Chondrocyte (in vitro differentiated cells): Measurements from ENCODE around the gene DNAJC9. TPM values are rescaled to one million over a fixed set of nuclear protein-coding genes. Genes with fewer than 3 reads are reported as not detected.

ENCODE experiments used
- DNase-seq: peaks from one replicate; pipeline ENCODE4 v3.0.0; 2021; ENCODE audit warnings: mixed read lengths, low spot score
- H3K27ac Mint-ChIP-seq: one replicate; pipeline ENCODE4 v1.8.0; 2021; ENCODE audit warnings: mild to moderate bottlenecking, moderate library complexity, mixed read lengths; ENCODE audit not compliant: unreplicated experiment
- H3K27me3 Mint-ChIP-seq: 2 replicates; pipeline ENCODE4 v1.8.0; 2021; ENCODE audit warnings: low read depth, mixed read lengths
- H3K36me3 Mint-ChIP-seq: 2 replicates; pipeline ENCODE4 v1.8.0; 2021; ENCODE audit warnings: low read depth, mixed read lengths
- H3K4me1 Mint-ChIP-seq: 2 replicates; pipeline ENCODE4 v1.8.0; 2021; ENCODE audit warnings: low read depth, mild to moderate bottlenecking, mixed read lengths
- H3K4me3 Mint-ChIP-seq: one replicate; pipeline ENCODE4 v1.8.0; 2021; ENCODE audit warnings: mild to moderate bottlenecking, moderate library complexity, mixed read lengths; ENCODE audit not compliant: unreplicated experiment
- H3K9me3 Mint-ChIP-seq: 2 replicates; pipeline ENCODE4 v1.8.0; 2021; ENCODE audit warnings: low read depth, mixed read lengths
- total RNA-seq: library from RNA; stranded (reverse); gene quantifications from 3 replicates; pipeline ENCODE4 v1.2.1, GENCODE V29; 2021
- TF ChIP-seq, protein P1 (sequence below): fragments of 200-600 bp; sonication (generic); IDR thresholded peaks from 2 replicates; pipeline ENCODE4 v1.5.0; 2021; ENCODE audit warnings: antibody characterized with exemption, mild to moderate bottlenecking, moderate library complexity

The DNAJC9 gene
- total RNA-seq, 1 donor from 2014 or later = 17.6 TPM

DNA sequence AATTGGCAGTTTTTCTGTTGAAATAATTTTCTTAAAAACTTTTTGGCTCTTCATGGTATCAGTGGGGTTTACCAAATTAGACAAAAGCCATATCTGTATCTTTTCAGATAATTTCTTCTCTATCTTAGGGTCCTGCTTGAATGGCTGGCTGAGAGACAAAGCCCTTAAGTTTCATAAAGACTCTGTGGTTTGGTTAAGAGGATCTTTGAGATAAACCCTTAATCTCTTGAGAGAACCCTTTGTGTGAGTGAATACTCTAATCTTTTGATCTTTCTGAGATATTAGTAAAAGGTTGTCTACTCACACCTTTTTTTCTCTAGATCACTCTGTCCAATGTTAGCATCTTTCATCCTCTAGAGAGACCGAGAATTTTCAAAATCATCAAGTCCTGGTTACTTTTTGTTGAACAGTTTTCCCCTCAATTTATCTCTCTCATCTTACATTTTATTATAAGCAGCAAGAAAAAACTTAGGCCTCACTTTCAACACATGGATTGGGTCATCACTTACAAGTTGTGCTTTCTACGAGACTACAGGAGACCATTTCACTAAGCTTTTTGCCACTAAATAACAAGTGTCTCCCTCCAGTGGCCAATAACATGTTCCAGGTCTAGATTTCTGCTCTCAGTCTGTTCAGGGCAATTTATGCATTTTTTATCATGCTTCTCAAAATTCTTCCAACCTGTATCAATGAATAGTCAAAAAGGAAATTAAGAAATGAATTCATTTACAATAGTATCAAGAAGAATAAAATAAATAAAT is 28.4 kb downstream of the DNAJC9 start:
- peaks cover 10% of the 10 kb centered on the region for H3K4me1 Mint-ChIP-seq
- no peak overlapping the region for H3K4me3 Mint-ChIP-seq
- peaks cover 26% of the 10 kb centered on the region for H3K36me3 Mint-ChIP-seq
- no peaks in the 10 kb centered on the region for H3K27me3 Mint-ChIP-seq
- H3K9me3 Mint-ChIP-seq = peaks cover 4% of the 10 kb centered on the region
- H3K27ac Mint-ChIP-seq = no peak overlapping the region
- TF ChIP-seq, protein P1, sequence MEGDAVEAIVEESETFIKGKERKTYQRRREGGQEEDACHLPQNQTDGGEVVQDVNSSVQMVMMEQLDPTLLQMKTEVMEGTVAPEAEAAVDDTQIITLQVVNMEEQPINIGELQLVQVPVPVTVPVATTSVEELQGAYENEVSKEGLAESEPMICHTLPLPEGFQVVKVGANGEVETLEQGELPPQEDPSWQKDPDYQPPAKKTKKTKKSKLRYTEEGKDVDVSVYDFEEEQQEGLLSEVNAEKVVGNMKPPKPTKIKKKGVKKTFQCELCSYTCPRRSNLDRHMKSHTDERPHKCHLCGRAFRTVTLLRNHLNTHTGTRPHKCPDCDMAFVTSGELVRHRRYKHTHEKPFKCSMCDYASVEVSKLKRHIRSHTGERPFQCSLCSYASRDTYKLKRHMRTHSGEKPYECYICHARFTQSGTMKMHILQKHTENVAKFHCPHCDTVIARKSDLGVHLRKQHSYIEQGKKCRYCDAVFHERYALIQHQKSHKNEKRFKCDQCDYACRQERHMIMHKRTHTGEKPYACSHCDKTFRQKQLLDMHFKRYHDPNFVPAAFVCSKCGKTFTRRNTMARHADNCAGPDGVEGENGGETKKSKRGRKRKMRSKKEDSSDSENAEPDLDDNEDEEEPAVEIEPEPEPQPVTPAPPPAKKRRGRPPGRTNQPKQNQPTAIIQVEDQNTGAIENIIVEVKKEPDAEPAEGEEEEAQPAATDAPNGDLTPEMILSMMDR = peak; percentile 67
- DNase-seq = no peak

DNA sequence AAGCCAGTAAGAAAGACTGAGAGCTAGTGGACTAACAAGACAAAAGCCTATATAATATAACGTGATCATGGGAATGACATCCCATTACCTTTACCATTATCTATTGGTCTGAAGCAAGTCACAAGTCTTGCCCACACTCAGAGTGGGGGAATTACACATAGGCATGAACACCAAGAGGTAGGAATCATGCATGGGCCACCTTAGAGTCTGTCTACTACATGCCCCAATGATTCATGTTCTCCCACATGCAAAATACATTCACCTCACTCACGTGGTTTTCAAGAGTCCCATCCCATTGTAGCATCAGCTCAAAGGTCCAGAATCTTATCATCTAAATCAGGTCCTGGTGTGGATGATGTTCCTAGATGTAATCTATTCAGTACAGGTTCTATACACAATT is 29.4 kb downstream of the DNAJC9 start:
- Mint-ChIP-seq H3K27ac (no peak overlapping the region), H3K36me3 (peaks cover 28% of the 10 kb centered on the region), H3K9me3 (peaks cover 4% of the 10 kb centered on the region), H3K4me3 (no peak overlapping the region), H3K4me1 (peaks cover 12% of the 10 kb centered on the region), H3K27me3 (no peaks in the 10 kb centered on the region)
- DNase-seq = no peak
- TF ChIP-seq, protein P1 = no peak

DNA sequence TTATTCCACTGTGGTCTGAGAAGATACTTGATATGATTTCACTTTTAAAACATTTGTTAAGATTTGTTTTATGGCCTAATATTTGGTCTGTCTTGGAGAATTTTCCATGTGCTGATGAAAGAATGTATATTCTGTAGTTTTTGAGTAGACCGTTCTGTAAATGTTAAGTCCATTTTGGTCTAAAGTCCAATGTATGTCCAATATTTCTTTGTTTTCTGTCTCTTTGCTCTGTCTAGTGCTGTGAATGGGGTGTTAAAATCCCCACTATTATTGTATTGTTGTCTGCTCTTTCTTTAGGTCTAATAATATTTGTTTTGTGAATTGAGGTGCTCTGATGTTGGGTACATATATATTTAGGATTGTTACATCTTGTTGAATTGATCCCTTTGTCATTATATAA is 31.3 kb downstream of the DNAJC9 start:
- DNase-seq = no peak
- Mint-ChIP-seq H3K4me1 (peaks cover 10% of the 10 kb centered on the region), H3K36me3 (peaks cover 34% of the 10 kb centered on the region)

DNA sequence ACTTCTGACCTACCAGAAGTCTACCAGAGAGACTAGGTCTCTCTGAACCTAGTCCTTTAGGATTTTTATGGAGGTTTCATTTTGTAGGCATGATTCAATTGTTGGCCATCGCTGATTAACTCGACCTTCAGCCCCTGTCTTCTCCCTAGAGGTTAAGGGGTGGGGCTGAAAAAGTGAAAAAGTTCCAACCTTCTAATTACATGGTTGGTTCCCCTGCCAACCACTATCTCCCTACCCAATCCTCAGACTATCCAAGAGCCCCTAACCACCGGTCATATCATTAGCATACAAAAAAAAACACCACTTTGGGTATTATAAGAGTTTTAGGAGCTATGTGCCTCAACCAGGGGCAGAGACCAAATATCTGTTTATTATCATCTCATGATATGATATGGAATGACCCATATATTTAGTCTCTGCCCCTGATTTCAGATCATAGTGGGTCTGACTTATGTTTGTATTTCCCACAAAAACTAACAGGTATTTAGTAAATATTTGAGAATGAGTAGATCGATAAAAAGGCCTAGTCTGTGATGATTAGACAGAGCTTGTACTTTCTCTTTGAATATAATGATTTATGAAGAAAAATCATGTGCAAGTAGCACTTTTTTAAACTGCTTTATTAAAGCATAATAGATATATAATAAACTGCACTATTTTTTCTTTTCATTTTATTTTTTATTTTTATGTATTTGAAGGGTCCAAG is 35.8 kb downstream of the DNAJC9 start:
- no peak for DNase-seq
- Mint-ChIP-seq H3K4me3 (no peak overlapping the region), H3K27ac (no peak overlapping the region), H3K27me3 (no peaks in the 10 kb centered on the region), H3K9me3 (peaks cover 4% of the 10 kb centered on the region), H3K36me3 (peaks cover 18% of the 10 kb centered on the region), H3K4me1 (peaks cover 14% of the 10 kb centered on the region)
- TF ChIP-seq, protein P1 = no peak

More for the DNA sequence above, 31.3 kb downstream of the DNAJC9 start:
- Mint-ChIP-seq H3K4me3 (no peak overlapping the region), H3K27ac (peak overlapping the region; percentile 49), H3K27me3 (no peaks in the 10 kb centered on the region), H3K9me3 (peaks cover 4% of the 10 kb centered on the region)
- TF ChIP-seq, protein P1 = no peak

DNA sequence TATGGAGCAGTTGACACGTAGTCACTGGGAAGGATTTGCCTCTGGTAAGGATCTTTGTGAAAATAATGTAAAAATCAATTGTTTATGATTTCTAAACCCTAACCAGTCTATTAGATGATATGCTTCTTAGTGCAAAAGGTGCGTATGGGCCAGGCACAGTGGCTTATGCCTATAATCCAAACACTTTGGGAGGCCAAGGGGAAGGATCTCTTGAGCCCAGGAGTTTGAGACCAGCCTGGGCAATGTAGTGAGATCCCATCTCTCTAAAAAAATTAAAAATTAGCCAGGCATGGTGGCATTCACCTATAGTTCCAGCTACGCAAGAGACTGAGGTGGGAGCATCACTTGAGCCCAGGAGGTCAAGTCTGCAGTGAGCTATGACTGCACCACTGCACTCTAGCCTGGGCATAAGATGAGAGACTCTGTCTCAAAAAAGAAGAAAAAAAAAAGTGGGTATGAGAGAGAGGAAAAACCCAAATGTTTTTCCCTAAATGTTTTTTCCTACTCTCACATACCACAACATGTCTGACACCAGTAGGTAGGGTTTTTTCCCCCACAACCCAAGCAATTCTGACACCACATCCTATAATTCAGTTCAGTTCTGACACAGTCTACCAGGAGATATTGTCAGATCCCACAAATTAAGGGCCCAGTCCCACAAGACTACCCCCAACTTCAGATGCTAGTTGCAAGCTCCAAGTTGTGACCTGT is 36.5 kb downstream of the DNAJC9 start:
- peaks cover 11% of the 10 kb centered on the region for H3K4me1 Mint-ChIP-seq
- no peak for DNase-seq
- H3K27ac Mint-ChIP-seq = no peak overlapping the region
- peaks cover 17% of the 10 kb centered on the region for H3K36me3 Mint-ChIP-seq
- peaks cover 6% of the 10 kb centered on the region for H3K9me3 Mint-ChIP-seq
- no peaks in the 10 kb centered on the region for H3K27me3 Mint-ChIP-seq
- no peak overlapping the region for H3K4me3 Mint-ChIP-seq
- TF ChIP-seq, protein P1 = no peak
